GM21825 (cell line): ENCODE measurements around the gene CHORDC1.
"Not testable (repeated sequence)": the region's sequence is repeated elsewhere in the genome, so short reads cannot be mapped to it uniquely, and the experiment has no call there.

Experiments used
- ATAC-seq: cut with Tn5 transposase; IDR thresholded peaks from one replicate; pipeline ENCODE4 v1.9.1; 2021; ENCODE audit warnings: mild to moderate bottlenecking, moderate library complexity; ENCODE audit not compliant: unreplicated experiment

Gene CHORDC1

GRCh38 chr11:90218606-90219005 lies 4.2 kb downstream of the CHORDC1 start:
- no peak for ATAC-seq

- ATAC-seq: no peak
Observed at GRCh38 chr11:90216611-90217010, 6.2 kb downstream of the CHORDC1 start.

GRCh38 chr11:90213322-90213721 lies 9.5 kb downstream of the CHORDC1 start:
- no peak for ATAC-seq

GRCh38 chr11:90208857-90209256 lies 14.0 kb downstream of the CHORDC1 start:
- no peak for ATAC-seq

GRCh38 chr11:90207992-90208391 lies 14.9 kb downstream of the CHORDC1 start:
- ATAC-seq: not testable (repeated sequence)

- peak; percentile 71 for ATAC-seq
Observed at GRCh38 chr11:90204832-90205646, 17.8 kb downstream of the CHORDC1 start.

GRCh38 chr11:90204407-90204806 lies 18.4 kb downstream of the CHORDC1 start:
- ATAC-seq: no peak

- ATAC-seq: no peak
Observed at GRCh38 chr11:90202342-90202741, 20.5 kb downstream of the CHORDC1 start.

GRCh38 chr11:90197377-90197776 lies 25.5 kb downstream of the CHORDC1 start:
- no peak for ATAC-seq

- no peak for ATAC-seq
Observed at GRCh38 chr11:90192869-90193582, 29.8 kb downstream of the CHORDC1 start.

GRCh38 chr11:90189011-90189410 lies 33.8 kb downstream of the CHORDC1 start:
- ATAC-seq: no peak

- ATAC-seq: no peak
Observed at GRCh38 chr11:90187839-90188238, 35.0 kb downstream of the CHORDC1 start.

GRCh38 chr11:90179923-90180322 lies 42.9 kb downstream of the CHORDC1 start:
- no peak for ATAC-seq

GRCh38 chr11:90178751-90179150 lies 44.1 kb downstream of the CHORDC1 start:
- ATAC-seq: no peak

- ATAC-seq: no peak
Observed at GRCh38 chr11:90176069-90176468, 46.8 kb downstream of the CHORDC1 start.

GRCh38 chr11:90171359-90171758 lies 51.5 kb downstream of the CHORDC1 start:
- no peak for ATAC-seq

- ATAC-seq: no peak
Observed at GRCh38 chr11:90168571-90168970, 54.3 kb downstream of the CHORDC1 start.

GRCh38 chr11:90167704-90168103 lies 55.1 kb downstream of the CHORDC1 start:
- not testable (repeated sequence) for ATAC-seq

GRCh38 chr11:90166982-90167573 lies 55.8 kb downstream of the CHORDC1 start:
- not testable (repeated sequence) for ATAC-seq
